ENCODE results near the gene CRYGN. TPM values are rescaled to one million over a fixed set of nuclear protein-coding genes. Genes with fewer than 3 reads are reported as not detected.
A peak's percentile ranks its signal among the peaks of the same experiment; 100 is the strongest.

The CRYGN gene
- polyA plus RNA-seq, 1 donor (not counting 4 experiments of a cell fraction or from before 2014, with no cell fraction given), result not detected

GRCh38 chr7:151383638-151384351 is 56.1 kb downstream of the CRYGN start:
- Histone ChIP-seq H3K4me1 (ENCODE audit: control insufficient read depth, extremely low read depth, insufficient read depth, low read length) (peaks cover 2% of the 10 kb centered on the region), H2AFZ (ENCODE audit: control insufficient read depth, low read length) (no peak overlapping the region), H3K4me3 (ENCODE audit: control insufficient read depth in 2 of 3, extremely low read depth in 1 of 3, insufficient read depth in 2 of 3, low read depth in 1 of 3, low read length in 3 of 3) (no peak overlapping the region), H3K36me3 (ENCODE audit: control insufficient read depth in 2 of 2, extremely low read depth in 1 of 2, insufficient read depth in 2 of 2, low read length in 2 of 2) (peaks cover 0 to 1% of the 10 kb centered on the region in 2 experiments), H3K4me2 (ENCODE audit: control insufficient read depth, extremely low read depth, insufficient read depth, low read depth, low read length) (no peak overlapping the region), H3K27ac (ENCODE audit: control insufficient read depth, insufficient read depth, low read length) (no peak overlapping the region), H3K9ac (ENCODE audit: control insufficient read depth, extremely low read depth, insufficient read depth, low read length) (no peak overlapping the region), H3K9me3 (ENCODE audit: control insufficient read depth, low read depth, low read length) (no peaks in the 10 kb centered on the region), H3K79me2 (ENCODE audit: control insufficient read depth, insufficient read depth, low read length) (no peaks in the 10 kb centered on the region), H3K27me3 (ENCODE audit: control insufficient read depth, extremely low read depth, insufficient read depth, low read length) (peaks cover 38% of the 10 kb centered on the region), H3K9me1 (ENCODE audit: control insufficient read depth, extremely low read depth, insufficient read depth, low read length) (no peaks in the 10 kb centered on the region), H4K20me1 (ENCODE audit: control insufficient read depth, extremely low read depth, insufficient read depth, low read length) (no peaks in the 10 kb centered on the region)
- DNase-seq (ENCODE audit: low read depth, low spot score), result no peak
- dilution Hi-C loops (cut with MboI; ENCODE audit: extremely low pct_ligation_motif_present, low sequenced_read_pairs), result no loop called here
- no peak for TF ChIP-seq EZH2 (IDR thresholded peaks at IDR 0.05; ENCODE audit: low read length)
- no peak for TF ChIP-seq CTCF (optimal IDR thresholded peaks at IDR 0.05 in 1 of 3, IDR thresholded peaks at IDR 0.05 in 1 of 3, conservative IDR thresholded peaks at IDR 0.05 in 1 of 3; ENCODE audit: extremely low read depth in 1 of 3, insufficient read depth in 2 of 3, low read length in 3 of 3)
- no peak for FAIRE-seq

- Histone ChIP-seq H3K27ac (ENCODE audit: control insufficient read depth, insufficient read depth, low read length) (no peak overlapping the region), H3K27me3 (ENCODE audit: control insufficient read depth, extremely low read depth, insufficient read depth, low read length) (peaks cover 38% of the 10 kb centered on the region), H3K9me1 (ENCODE audit: control insufficient read depth, extremely low read depth, insufficient read depth, low read length) (no peaks in the 10 kb centered on the region), H3K9me3 (ENCODE audit: control insufficient read depth, low read depth, low read length) (no peaks in the 10 kb centered on the region), H3K36me3 (ENCODE audit: control insufficient read depth in 2 of 2, extremely low read depth in 1 of 2, insufficient read depth in 2 of 2, low read length in 2 of 2) (peaks cover 3 to 8% of the 10 kb centered on the region in 2 experiments), H4K20me1 (ENCODE audit: control insufficient read depth, extremely low read depth, insufficient read depth, low read length) (no peaks in the 10 kb centered on the region), H3K79me2 (ENCODE audit: control insufficient read depth, insufficient read depth, low read length) (no peaks in the 10 kb centered on the region), H3K4me2 (ENCODE audit: control insufficient read depth, extremely low read depth, insufficient read depth, low read depth, low read length) (peak overlapping the region; percentile 37), H2AFZ (ENCODE audit: control insufficient read depth, low read length) (no peak overlapping the region), H3K9ac (ENCODE audit: control insufficient read depth, extremely low read depth, insufficient read depth, low read length) (no peak overlapping the region), H3K4me1 (ENCODE audit: control insufficient read depth, extremely low read depth, insufficient read depth, low read length) (peaks cover 2% of the 10 kb centered on the region), H3K4me3 (ENCODE audit: control insufficient read depth in 2 of 3, extremely low read depth in 1 of 3, insufficient read depth in 2 of 3, low read depth in 1 of 3, low read length in 3 of 3) (no peak overlapping the region)
- no peak for TF ChIP-seq EZH2 (IDR thresholded peaks at IDR 0.05; ENCODE audit: low read length)
- no peak for TF ChIP-seq CTCF (optimal IDR thresholded peaks at IDR 0.05 in 1 of 3, IDR thresholded peaks at IDR 0.05 in 1 of 3, conservative IDR thresholded peaks at IDR 0.05 in 1 of 3; ENCODE audit: extremely low read depth in 1 of 3, insufficient read depth in 2 of 3, low read length in 3 of 3)
- FAIRE-seq (no peak), DNase-seq (ENCODE audit: low read depth, low spot score) (no peak)
- dilution Hi-C loops (cut with MboI; ENCODE audit: extremely low pct_ligation_motif_present, low sequenced_read_pairs), result no loop called here
Observed at GRCh38 chr7:151382079-151382885, 57.7 kb downstream of the CRYGN start.

All from keratinocyte (primary cell).